Measurements from ENCODE around the gene GDA.

DNA sequence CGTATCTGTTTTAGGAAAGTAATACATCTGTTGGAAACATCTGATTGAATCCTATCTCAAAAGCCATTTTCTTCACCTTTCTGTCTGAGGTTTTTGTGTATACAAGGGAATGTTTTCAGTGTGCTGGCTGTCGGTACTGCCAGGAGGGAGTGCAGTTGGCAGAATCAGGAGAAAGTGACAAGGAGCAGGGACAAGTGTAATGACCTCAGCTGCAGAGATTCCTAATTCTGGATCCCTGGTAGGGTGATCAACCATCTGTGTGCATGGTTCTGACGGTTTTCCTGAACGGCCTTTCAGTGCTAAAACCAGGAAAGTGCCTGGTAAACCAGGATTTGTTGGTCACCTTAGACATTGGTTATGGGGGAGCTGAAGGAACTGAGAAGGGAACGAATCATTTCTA is 1.6 kb upstream of the GDA start:
- TF ChIP-seq CHD2 (IDR thresholded peaks at IDR 0.05; ENCODE audit: low read depth, low read length) (no peak), KDM1A (IDR thresholded peaks at IDR 0.05) (no peak), CTCF (IDR thresholded peaks at IDR 0.05 in 2 of 3, conservative IDR thresholded peaks at IDR 0.05 in 1 of 3; ENCODE audit: insufficient read depth in 2 of 3, low read depth in 1 of 3, low read length in 3 of 3) (no peak), ADNP (tag; IDR thresholded peaks at IDR 0.05) (no peak), TAF1 (IDR thresholded peaks at IDR 0.05; ENCODE audit: control insufficient read depth, extremely low read depth, insufficient read depth, low read length, severe bottlenecking) (no peak)
- TF ChIP-seq, protein P1, sequence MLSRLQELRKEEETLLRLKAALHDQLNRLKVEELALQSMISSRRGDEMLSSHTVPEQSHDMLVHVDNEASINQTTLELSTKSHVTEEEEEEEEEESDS (CRISPR knock-in tag; IDR thresholded peaks at IDR 0.05), result no peak
- TF ChIP-seq, protein P2, sequence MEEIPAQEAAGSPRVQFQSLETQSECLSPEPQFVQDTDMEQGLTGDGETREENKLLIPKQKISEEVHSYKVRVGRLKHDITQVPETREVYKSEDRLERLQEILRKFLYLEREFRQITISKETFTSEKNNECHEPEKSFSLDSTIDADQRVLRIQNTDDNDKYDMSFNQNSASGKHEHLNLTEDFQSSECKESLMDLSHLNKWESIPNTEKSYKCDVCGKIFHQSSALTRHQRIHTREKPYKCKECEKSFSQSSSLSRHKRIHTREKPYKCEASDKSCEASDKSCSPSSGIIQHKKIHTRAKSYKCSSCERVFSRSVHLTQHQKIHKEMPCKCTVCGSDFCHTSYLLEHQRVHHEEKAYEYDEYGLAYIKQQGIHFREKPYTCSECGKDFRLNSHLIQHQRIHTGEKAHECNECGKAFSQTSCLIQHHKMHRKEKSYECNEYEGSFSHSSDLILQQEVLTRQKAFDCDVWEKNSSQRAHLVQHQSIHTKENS (CRISPR knock-in tag; IDR thresholded peaks at IDR 0.05), result no peak
